ENCODE measurements around the gene SH3BP5.

GRCh38 chr3:15325228-15325627 is 7.2 kb downstream of the SH3BP5 start:
- TF ChIP-seq EZH2 (IDR thresholded peaks at IDR 0.05; ENCODE audit: low read length, missing control alignments) (no peak), CTCF (conservative IDR thresholded peaks at IDR 0.05 in 1 of 2, IDR thresholded peaks at IDR 0.05 in 1 of 2; ENCODE audit: low read depth in 1 of 2, low read length in 2 of 2) (no peak)

Data from fibroblast of lung (primary cell).